Effector CD8-positive, alpha-beta T cell (primary cell): ENCODE data around the gene CEP68.
"Not testable (repeated sequence)": the region's sequence is repeated elsewhere in the genome, so short reads cannot be mapped to it uniquely, and the experiment has no call there.

Source experiments
- DNase-seq: peaks from one replicate; lab custom pipeline; 2025; lab: John Stamatoyannopoulos, UW

The CEP68 gene

GRCh38 chr2:65081232-65081685 is 25.0 kb downstream of the CEP68 start:
- no peak for DNase-seq

GRCh38 chr2:65085148-65085547 is 28.9 kb downstream of the CEP68 start:
- DNase-seq = no peak

GRCh38 chr2:65092791-65093190 is 36.6 kb downstream of the CEP68 start:
- DNase-seq = no peak

- no peak for DNase-seq
These were observed 37.0 kb downstream of the CEP68 start for GRCh38 chr2:65093211-65093610.

GRCh38 chr2:65096948-65097347 is 40.7 kb downstream of the CEP68 start:
- DNase-seq = no peak

- no peak for DNase-seq
These were observed 41.6 kb downstream of the CEP68 start for GRCh38 chr2:65097844-65098243.

GRCh38 chr2:65098741-65099140 is 42.5 kb downstream of the CEP68 start:
- DNase-seq = no peak

GRCh38 chr2:65101071-65101470 is 44.9 kb downstream of the CEP68 start:
- DNase-seq = no peak

- no peak for DNase-seq
These were observed 46.9 kb downstream of the CEP68 start for GRCh38 chr2:65103013-65103715.

- DNase-seq = no peak
These were observed 51.3 kb downstream of the CEP68 start for GRCh38 chr2:65107530-65107929.

GRCh38 chr2:65108780-65109179 is 52.6 kb downstream of the CEP68 start:
- no peak for DNase-seq

- DNase-seq = no peak
These were observed 56.4 kb downstream of the CEP68 start for GRCh38 chr2:65112633-65113032.

- DNase-seq = no peak
These were observed 57.0 kb downstream of the CEP68 start for GRCh38 chr2:65113229-65113628.

GRCh38 chr2:65113816-65114215 is 57.6 kb downstream of the CEP68 start:
- DNase-seq = no peak

GRCh38 chr2:65114921-65115320 is 58.7 kb downstream of the CEP68 start:
- no peak for DNase-seq

- DNase-seq = no peak
These were observed 60.4 kb downstream of the CEP68 start for GRCh38 chr2:65116645-65117044.

GRCh38 chr2:65120990-65121693 is 64.9 kb downstream of the CEP68 start:
- DNase-seq = no peak

- DNase-seq = no peak
These were observed 66.1 kb downstream of the CEP68 start for GRCh38 chr2:65122313-65122712.

GRCh38 chr2:65125457-65125856 is 69.2 kb downstream of the CEP68 start:
- not testable (repeated sequence) for DNase-seq

- no peak for DNase-seq
These were observed 72.3 kb downstream of the CEP68 start for GRCh38 chr2:65128297-65129190.

- DNase-seq = peak; percentile 39
These were observed 73.1 kb downstream of the CEP68 start for GRCh38 chr2:65129286-65129825.
